NCI-H2029 (cell line): ENCODE data around the gene OSGEP.

ENCODE experiments used
- DNase-seq: peaks from one replicate; lab custom pipeline; 2025; lab: John Stamatoyannopoulos, UW

The OSGEP gene

GRCh38 chr14:20429801-20430669 lies 24.6 kb downstream of the OSGEP start:
- peak; percentile 90 for DNase-seq

- DNase-seq: no peak
Observed at GRCh38 chr14:20428802-20429201, 25.8 kb downstream of the OSGEP start.

GRCh38 chr14:20428010-20428365 lies 26.6 kb downstream of the OSGEP start:
- DNase-seq: no peak

- DNase-seq: peak; percentile 22
Observed at GRCh38 chr14:20427231-20428009, 27.2 kb downstream of the OSGEP start.

- DNase-seq: no peak
Observed at GRCh38 chr14:20424851-20425250, 29.8 kb downstream of the OSGEP start.

- DNase-seq: no peak
Observed at GRCh38 chr14:20422886-20423285, 31.7 kb downstream of the OSGEP start.

- no peak for DNase-seq
Observed at GRCh38 chr14:20421267-20421666, 33.3 kb downstream of the OSGEP start.

GRCh38 chr14:20419419-20419818 lies 35.2 kb downstream of the OSGEP start:
- no peak for DNase-seq

GRCh38 chr14:20418501-20418909 lies 36.1 kb downstream of the OSGEP start:
- no peak for DNase-seq

- DNase-seq: peak; percentile 11
Observed at GRCh38 chr14:20417250-20418186, 37.1 kb downstream of the OSGEP start.

- no peak for DNase-seq
Observed at GRCh38 chr14:20416223-20416622, 38.4 kb downstream of the OSGEP start.

- peak; percentile 37 for DNase-seq
Observed at GRCh38 chr14:20415782-20416206, 38.8 kb downstream of the OSGEP start.

- no peak for DNase-seq
Observed at GRCh38 chr14:20413744-20414082, 40.9 kb downstream of the OSGEP start.

- DNase-seq: peak; percentile 78
Observed at GRCh38 chr14:20412876-20413743, 41.5 kb downstream of the OSGEP start, which contains the start of gene TEP1. TSS of gene TEP1 (minus strand) at chr14:20413501. CDS start at chr14:20408439, 5,062 bp downstream.

- DNase-seq: no peak
Observed at GRCh38 chr14:20412411-20412810, 42.2 kb downstream of the OSGEP start.

- DNase-seq: no peak
Observed at GRCh38 chr14:20409226-20409625, 45.4 kb downstream of the OSGEP start.

GRCh38 chr14:20403521-20403920 lies 51.1 kb downstream of the OSGEP start:
- no peak for DNase-seq

GRCh38 chr14:20400965-20401593 lies 53.5 kb downstream of the OSGEP start:
- DNase-seq: no peak

GRCh38 chr14:20400589-20400964 lies 54.0 kb downstream of the OSGEP start:
- no peak for DNase-seq

GRCh38 chr14:20397511-20397910 lies 57.1 kb downstream of the OSGEP start:
- no peak for DNase-seq
